T1000 (cell line): ENCODE measurements around the gene SELENOM.
"Not testable (repeated sequence)": the region's sequence is repeated elsewhere in the genome, so short reads cannot be mapped to it uniquely, and the experiment has no call there.

Source experiments
- DNase-seq: peaks from one replicate; lab custom pipeline; 2025; ENCODE audit warnings: mixed read lengths; lab: John Stamatoyannopoulos, UW

Gene SELENOM

DNA sequence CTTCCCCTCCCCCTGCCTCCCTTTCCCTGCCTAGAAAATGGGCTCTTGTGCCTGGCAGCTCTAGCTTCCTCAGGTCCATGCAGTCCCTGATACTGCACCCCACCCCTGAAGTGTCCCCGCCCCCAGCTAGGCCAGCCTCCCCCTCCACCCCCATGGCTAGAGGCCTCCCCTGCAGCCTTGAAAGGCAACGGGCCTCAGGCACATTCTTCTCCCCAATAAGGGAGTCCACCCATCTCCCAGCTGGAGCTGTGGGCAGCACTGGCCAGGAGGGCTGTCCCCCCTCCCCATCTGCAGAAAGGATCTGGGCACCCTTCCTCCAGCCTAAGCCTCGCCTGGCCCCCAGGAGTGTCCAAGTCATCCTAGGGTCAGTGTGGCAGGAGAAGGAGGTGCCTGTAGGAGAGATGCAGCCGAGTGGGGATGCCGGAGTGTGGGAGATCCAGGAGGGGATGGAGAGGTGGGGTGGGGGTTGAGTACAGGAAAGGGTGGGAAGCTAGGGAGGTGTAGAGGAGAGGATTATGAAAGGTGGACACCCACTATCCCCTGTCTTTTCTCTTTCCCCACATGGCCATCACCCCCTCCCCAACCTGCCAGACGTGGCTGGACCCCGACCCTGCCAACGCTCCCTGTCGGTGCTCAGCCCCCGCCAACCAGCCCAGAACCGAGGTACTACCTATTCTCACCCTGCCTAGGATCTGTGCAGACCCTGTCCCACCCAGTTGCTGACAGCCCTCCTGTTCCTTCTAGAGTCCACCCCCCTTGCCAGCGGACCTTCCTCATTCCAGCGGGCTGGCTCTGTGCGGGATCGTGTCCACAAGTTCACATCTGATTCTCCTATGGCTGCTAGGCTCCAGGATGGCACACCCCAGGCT lies 16.9 kb downstream of the SELENOM start:
- DNase-seq: no peak

GRCh38 chr22:31089160-31090100 lies 17.9 kb downstream of the SELENOM start:
- DNase-seq: peak; percentile 14

DNA sequence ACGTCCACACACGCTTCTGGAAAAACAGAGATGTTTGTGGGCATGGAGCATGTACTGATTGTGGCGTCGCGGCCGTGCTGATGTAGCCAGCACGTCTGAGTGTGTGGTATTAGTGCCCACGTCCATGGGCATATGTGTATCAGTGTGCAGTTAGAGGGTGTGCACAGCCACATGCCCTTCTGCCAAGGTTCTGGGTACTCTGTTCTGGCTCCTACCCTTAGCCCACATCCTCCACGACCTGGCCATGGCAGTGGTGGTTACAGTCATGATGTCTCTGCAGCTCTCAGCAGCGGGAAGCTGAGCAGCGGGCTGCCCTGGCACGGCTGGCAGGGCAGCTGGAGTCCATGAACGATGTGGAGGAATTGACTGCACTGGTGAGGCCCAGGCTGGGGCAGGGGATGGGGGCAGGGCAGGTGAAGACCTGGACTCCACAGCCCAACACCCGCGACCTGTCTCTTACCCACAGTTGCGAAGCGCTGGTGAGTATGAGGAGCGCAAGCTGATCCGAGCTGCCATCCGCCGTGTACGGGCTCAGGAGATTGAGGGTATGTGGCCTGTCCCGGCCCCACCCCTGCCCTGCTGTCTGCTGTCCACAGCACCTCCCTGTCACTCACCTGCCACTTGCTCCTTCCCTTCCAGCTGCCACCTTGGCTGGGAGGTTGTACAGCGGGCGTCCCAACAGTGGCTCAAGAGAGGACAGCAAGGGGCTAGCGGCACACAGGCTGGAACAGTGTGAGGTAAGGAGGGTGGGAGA lies 19.0 kb downstream of the SELENOM start:
- DNase-seq: no peak

- DNase-seq: no peak
Measured at GRCh38 chr22:31087744-31088215, 19.6 kb downstream of the SELENOM start.

GRCh38 chr22:31086703-31087330 lies 20.6 kb downstream of the SELENOM start:
- DNase-seq: no peak

DNA sequence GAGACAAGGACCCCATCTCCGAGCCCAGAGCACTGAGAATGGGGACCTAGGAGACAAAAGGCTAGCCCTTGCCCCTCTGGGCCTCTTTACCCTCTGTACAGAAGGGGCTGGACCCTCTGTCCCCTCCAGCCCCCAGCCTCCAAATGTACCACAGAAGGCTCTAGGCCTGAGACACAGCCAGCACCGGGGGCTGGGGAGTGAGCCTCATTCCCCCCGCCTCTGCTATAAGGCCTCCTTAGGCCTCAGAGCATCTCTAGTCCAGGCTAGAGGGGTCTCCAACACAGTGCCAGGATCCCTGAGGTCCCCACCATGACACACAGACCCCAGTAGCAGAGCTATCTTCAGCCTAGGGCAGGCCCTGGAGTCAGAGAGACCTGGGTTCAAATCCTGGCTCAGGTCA lies 21.4 kb downstream of the SELENOM start:
- no peak for DNase-seq

DNA sequence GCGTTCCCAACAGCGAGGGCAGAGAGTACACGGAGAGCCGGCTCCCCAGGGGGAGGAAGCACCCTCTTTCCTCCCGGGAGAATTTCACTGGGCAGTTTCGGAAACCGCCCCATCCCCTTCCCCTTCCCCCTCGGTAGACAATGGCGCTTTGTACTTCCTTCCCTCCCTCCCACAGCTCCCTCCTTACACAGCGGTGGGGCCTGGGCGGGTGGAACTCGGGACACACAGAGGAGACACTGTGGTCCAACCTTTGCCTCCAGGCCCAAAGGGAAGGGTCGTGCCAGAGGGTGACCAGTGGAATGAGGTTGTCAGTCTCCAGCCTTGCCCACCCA lies 21.9 kb downstream of the SELENOM start:
- DNase-seq: no peak

DNA sequence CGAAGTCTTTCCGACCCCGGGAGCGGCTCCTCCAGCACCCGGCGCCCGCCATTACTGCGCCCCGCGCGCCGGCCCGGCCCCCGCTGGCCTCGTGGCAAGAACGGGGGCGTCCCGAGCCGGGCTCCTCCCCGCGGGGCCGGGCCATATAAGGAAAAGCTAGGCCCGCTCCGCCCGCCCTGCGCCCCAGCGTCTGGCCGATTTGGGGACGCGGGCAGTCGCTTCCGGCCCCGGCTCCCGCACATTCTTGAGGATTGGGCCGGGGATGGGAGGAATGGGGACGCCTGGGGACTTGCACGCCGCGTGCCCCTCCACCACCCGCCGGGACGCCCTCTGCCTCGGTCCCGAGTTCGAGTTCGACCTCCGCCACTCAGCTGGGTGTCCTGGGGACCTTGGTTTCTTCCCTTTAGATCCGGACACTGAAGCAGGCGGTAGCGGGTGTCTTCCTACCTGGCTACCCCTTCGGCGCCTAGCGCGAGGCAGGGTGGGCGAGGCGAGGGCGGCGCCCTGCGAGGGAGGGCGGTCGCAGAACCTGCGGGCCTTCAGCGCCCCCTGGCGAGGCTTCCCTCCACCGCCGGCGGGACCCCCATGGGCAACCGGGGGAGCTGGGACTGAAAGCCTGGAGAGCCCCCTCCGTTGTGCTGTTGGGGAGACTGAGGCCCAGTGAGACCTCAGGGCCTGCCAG lies 22.4 kb downstream of the SELENOM start:
- DNase-seq: peak; percentile 33

DNA sequence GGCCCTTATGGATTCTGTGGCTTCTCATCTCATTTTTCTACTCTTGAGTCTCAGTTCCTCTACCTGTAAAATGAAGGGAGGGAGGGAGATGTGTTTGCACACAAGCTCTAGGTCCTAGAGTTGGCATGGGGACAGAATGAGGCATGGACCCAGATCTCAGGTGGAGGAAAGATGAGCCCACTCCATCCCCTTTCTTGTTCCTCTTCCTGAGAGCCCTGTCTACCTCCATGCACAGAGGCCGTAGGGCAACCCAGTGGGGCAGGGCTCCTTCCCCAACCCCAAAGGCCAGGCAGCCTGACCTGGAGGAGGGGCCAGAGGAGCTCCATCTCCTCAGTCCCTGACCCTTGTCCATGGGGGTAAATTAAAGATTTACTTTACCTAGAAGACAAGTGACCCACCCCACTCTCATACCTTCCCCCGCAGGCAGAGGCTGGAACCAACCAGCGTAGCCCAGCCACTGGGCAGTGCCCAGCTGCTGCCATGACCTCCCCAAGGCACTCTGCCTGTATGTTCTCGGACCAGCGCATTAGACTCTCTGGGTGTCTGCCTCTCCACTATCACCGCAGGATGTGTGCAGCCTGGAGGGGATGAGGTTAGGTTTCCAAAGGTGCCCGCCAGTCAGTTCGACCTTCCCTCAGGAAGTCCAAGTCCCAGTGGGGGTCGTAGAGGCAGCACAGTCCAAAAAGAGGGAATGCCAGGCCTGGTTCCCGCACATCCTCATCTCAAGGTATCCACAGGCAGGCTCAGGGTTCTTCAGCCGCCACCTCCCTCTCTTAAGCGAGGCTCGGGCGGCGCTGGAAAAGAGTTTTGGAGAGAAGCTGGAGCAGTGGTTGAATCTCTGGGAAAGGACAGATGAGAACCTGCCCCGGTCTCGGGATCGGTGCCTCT lies 23.2 kb downstream of the SELENOM start:
- no peak for DNase-seq

- no peak for DNase-seq
Measured at GRCh38 chr22:31083377-31083768, 24.0 kb downstream of the SELENOM start.

- DNase-seq: no peak
Measured at GRCh38 chr22:31082606-31083376, 24.6 kb downstream of the SELENOM start.

GRCh38 chr22:31081963-31082605 lies 25.3 kb downstream of the SELENOM start:
- peak; percentile 26 for DNase-seq

- peak; percentile 83 for DNase-seq
Measured at GRCh38 chr22:31080848-31081649, 26.3 kb downstream of the SELENOM start, which contains the start of gene SMTN. Gene SMTN (plus strand): TSS chr22:31081318. CDS start chr22:31083259, 1,941 bp downstream.

DNA sequence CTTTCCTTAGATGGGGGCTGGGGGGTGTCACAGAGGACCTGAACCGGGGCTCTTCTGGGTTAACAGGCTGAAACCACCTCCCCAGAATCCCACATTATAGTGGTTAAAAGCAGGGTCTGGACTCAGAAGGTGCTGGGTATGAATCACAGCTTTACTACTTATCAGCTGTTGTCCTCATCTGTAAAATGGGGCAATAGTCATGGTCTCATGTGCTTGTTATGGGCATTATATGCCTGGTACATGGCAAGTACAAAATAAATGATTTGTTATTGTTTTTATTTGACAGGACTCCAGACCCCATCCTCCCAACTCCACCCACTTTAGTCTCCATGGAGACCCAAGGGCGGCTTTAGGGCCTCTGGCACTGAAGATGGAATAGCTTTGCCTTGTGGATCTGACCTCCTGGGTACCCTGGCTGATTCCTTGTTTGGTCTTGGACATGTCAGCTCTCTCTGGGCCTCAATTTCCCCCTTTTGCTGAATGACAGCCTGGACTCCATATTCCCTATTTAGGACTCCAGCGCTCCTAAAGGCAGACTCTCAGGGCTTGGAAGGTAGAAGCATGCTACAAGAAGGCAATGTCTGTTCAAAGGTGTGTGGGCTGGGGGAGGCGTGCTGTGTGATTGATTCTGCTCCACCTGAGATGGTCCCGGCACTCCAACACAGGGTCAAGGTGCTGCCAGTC lies 27.1 kb downstream of the SELENOM start:
- DNase-seq: no peak

DNA sequence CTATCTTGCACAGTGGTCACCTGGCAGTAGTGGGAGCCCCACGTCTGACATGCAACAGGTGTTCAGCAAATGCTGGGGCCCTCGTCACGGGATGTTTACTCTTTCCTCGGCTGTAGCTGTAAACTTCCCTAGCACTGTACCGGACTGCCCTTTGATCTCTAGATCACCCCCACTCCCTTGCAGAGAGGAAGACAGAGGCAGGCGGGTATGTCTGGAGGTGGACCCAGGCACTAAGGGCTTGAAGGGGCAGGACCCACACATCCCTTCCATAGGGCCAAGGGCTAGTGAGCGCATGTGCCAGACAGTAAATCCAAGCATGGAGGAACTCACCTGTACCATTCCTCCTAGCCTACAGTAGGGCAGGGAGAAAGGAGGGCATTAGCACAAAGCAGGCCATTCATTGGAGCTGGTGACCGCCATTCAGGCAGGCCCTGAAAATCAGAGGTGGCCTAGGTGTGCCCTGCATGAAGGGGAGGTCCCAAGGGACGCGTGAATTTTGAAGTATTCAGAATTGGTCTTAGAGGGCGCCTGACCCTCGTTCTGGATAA lies 28.2 kb downstream of the SELENOM start:
- DNase-seq: no peak

DNA sequence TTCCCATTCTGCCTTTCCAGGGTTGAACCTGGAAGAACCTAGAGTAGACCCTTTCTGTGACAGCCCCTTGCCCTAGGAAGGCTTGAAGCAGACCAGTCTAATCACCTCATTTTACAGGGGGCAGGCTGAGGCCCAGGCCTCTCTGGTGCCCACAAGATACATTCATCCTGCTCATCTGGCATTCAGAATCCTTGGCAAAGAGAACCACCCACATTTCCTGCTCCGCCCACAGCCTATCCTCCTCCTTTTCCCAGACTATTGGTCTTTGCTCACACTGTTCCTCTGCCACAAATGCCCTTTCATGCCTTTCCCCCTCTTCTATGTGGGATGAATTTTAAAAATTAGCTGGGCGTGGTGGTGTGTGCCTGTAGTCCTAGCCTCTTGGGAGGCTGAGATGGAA lies 29.0 kb downstream of the SELENOM start:
- DNase-seq: not testable (repeated sequence)

GRCh38 chr22:31077681-31078080 lies 29.7 kb downstream of the SELENOM start:
- no peak for DNase-seq
